KBM-7 (cell line): ENCODE data around the gene PLA2G2C.

Experiments used
- DNase-seq: peaks from one replicate; pipeline ENCODE4 v3.0.0-alpha.2; 2015
- in situ Hi-C: fragments of 300-500 bp; cut with MboI; formaldehyde crosslinking; loops from 2 replicates; pipeline ENCODE4 v1.14.3; 2020; ENCODE audit warnings: low sequenced_read_pairs, low pct_unique_long_range_greater_than_20kb, mixed read lengths

PLA2G2C gene

GRCh38 chr1:20188455-20188817, 2.1 kb upstream of the PLA2G2C start:
- in situ Hi-C loops: no loop called here
- no peak for DNase-seq

GRCh38 chr1:20187813-20188454, 1.6 kb upstream of the PLA2G2C start:
- in situ Hi-C loops: no loop called here
- DNase-seq: no peak

- no peak for DNase-seq
- in situ Hi-C loops: no loop called here
Observed at GRCh38 chr1:20187103-20187812, 940 bp upstream of the PLA2G2C start.

- in situ Hi-C loops: no loop called here
- DNase-seq: peak; percentile 51
Observed at GRCh38 chr1:20184997-20185833, 1.1 kb downstream of the PLA2G2C start.

GRCh38 chr1:20184481-20184900, 1.8 kb downstream of the PLA2G2C start:
- no peak for DNase-seq
- in situ Hi-C loops: no loop called here

GRCh38 chr1:20183616-20184271, 2.6 kb downstream of the PLA2G2C start:
- in situ Hi-C loops: no loop called here
- no peak for DNase-seq

GRCh38 chr1:20183035-20183434, 3.3 kb downstream of the PLA2G2C start:
- no peak for DNase-seq
- in situ Hi-C loops: no loop called here

GRCh38 chr1:20182415-20182814, 3.9 kb downstream of the PLA2G2C start:
- in situ Hi-C loops: no loop called here
- no peak for DNase-seq

GRCh38 chr1:20180844-20181207, 5.5 kb downstream of the PLA2G2C start:
- DNase-seq: no peak
- in situ Hi-C loops: no loop called here

- DNase-seq: no peak
- in situ Hi-C loops: no loop called here
Observed at GRCh38 chr1:20180129-20180843, 6.0 kb downstream of the PLA2G2C start.

- DNase-seq: no peak
- in situ Hi-C loops: no loop called here
Observed at GRCh38 chr1:20179371-20180128, 6.8 kb downstream of the PLA2G2C start.

- in situ Hi-C loops: no loop called here
Observed at GRCh38 chr1:20178634-20179370, 7.5 kb downstream of the PLA2G2C start.

GRCh38 chr1:20174937-20175666, 11.2 kb downstream of the PLA2G2C start:
- in situ Hi-C loops: no loop called here
- peak; percentile 28 for DNase-seq

More at GRCh38 chr1:20178634-20179370, 7.5 kb downstream of the PLA2G2C start:
- no peak for DNase-seq

GRCh38 chr1:20172033-20172590, 14.2 kb downstream of the PLA2G2C start:
- no peak for DNase-seq
- in situ Hi-C loops: no loop called here

GRCh38 chr1:20169932-20170331, 16.4 kb downstream of the PLA2G2C start:
- no peak for DNase-seq
- in situ Hi-C loops: no loop called here

- DNase-seq: no peak
- in situ Hi-C loops: no loop called here
Observed at GRCh38 chr1:20168564-20169491, 17.5 kb downstream of the PLA2G2C start.
